A673 (cell line): ENCODE results near the gene CREB3L1.

Source experiments
- CTCF ChIP-seq: fragments of 300-800, 200-600 bp; sonication (generic); conservative IDR thresholded peaks from 2 replicates; pipeline ENCODE4 v1.5.1; 2017; ENCODE audit warnings: low read depth, mild to moderate bottlenecking, antibody characterized with exemption, low read length, moderate library complexity, mixed read lengths
- EZH2 ChIP-seq: fragments of 200-600 bp; sonication (generic); IDR thresholded peaks from 2 replicates; pipeline ENCODE4 v1.6.1; 2017; ENCODE audit warnings: borderline replicate concordance, low read depth, mild to moderate bottlenecking, mixed read lengths, antibody characterized with exemption, low read length; ENCODE audit not compliant: poor library complexity, severe bottlenecking

GRCh38 chr11:46239801-46240061 is 37.7 kb upstream of the CREB3L1 start:
- TF ChIP-seq CTCF: no peak
- no peak for TF ChIP-seq EZH2
